Epithelial cell of proximal tubule (primary cell): Measurements from ENCODE around the gene ATXN7. TPM values are rescaled to one million over a fixed set of nuclear protein-coding genes. Genes with fewer than 3 reads are reported as not detected.

Experiments used
- DNase-seq: peaks from one replicate; pipeline ENCODE4 v3.0.0-alpha.2; 2011; ENCODE audit warnings: low read depth
- H3K4me3 ChIP-seq: 2 replicates; pipeline ENCODE4 v1.5.1; 2011; ENCODE audit warnings: low read depth, mild to moderate bottlenecking, low read length
- total RNA-seq: library from RNA; depleted of rRNA; stranded (reverse); fragments of >200 nt; gene quantifications from 2 replicates; pipeline ENCODE4 v1.2.3, GENCODE V29; 2015
- TF ChIP-seq, protein P1 (sequence below): conservative IDR thresholded peaks from 2 replicates; pipeline ENCODE4 v1.5.1; 2012; ENCODE audit warnings: low read depth, mild to moderate bottlenecking, low read length

The ATXN7 gene
- total RNA-seq, 1 donor from 2014 or later, result 16.7 TPM

DNA sequence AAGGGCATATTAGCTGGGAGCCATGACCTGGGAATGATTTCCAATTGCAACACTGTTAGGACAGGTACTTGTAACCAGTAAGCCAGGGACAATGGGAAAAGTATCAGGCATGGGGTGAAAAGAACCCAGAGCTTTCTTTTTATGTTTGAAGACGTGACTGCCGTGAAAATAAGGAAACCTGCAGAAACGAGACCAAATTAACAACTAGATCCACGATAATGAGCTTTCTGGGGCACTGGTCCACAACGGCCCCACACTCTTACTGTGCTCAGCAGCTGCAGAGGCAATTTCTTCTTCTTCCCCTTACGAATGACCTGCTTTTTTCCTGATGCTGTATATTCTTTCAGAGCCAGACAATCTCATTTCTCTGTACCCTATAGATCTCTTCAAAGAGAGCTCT lies 33.1 kb upstream of the ATXN7 start:
- no peak for DNase-seq
- TF ChIP-seq, protein P1, sequence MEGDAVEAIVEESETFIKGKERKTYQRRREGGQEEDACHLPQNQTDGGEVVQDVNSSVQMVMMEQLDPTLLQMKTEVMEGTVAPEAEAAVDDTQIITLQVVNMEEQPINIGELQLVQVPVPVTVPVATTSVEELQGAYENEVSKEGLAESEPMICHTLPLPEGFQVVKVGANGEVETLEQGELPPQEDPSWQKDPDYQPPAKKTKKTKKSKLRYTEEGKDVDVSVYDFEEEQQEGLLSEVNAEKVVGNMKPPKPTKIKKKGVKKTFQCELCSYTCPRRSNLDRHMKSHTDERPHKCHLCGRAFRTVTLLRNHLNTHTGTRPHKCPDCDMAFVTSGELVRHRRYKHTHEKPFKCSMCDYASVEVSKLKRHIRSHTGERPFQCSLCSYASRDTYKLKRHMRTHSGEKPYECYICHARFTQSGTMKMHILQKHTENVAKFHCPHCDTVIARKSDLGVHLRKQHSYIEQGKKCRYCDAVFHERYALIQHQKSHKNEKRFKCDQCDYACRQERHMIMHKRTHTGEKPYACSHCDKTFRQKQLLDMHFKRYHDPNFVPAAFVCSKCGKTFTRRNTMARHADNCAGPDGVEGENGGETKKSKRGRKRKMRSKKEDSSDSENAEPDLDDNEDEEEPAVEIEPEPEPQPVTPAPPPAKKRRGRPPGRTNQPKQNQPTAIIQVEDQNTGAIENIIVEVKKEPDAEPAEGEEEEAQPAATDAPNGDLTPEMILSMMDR, result no peak
- no peak overlapping the region for H3K4me3 ChIP-seq

DNA sequence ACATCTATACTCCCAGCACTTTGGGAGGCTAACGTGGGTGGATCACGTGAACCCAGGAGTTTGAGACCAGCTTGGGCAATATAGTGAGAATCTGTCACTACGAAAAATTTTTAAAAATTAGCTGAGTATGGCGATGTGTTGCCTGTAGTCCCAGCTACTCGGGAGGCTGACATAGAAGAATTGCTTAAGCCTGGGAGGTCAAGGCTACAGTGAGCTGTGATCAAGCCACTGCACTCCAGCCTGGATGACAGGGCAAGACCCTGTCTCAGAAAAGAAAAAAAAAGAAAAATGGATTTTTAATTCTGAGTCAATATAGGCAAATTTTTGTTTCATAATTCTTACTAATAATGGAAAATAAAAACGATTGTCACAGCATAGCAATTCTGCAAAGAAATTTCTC lies 31.3 kb upstream of the ATXN7 start:
- H3K4me3 ChIP-seq, result no peak overlapping the region
- TF ChIP-seq, protein P1, result no peak
- DNase-seq, result no peak

GRCh38 chr3:63841704-63842103 lies 22.0 kb upstream of the ATXN7 start:
- H3K4me3 ChIP-seq, result no peak overlapping the region
- TF ChIP-seq, protein P1, result no peak
- DNase-seq, result no peak

GRCh38 chr3:63842127-63842526 lies 21.5 kb upstream of the ATXN7 start:
- TF ChIP-seq, protein P1, result no peak
- H3K4me3 ChIP-seq, result no peak overlapping the region
- DNase-seq, result no peak

DNA sequence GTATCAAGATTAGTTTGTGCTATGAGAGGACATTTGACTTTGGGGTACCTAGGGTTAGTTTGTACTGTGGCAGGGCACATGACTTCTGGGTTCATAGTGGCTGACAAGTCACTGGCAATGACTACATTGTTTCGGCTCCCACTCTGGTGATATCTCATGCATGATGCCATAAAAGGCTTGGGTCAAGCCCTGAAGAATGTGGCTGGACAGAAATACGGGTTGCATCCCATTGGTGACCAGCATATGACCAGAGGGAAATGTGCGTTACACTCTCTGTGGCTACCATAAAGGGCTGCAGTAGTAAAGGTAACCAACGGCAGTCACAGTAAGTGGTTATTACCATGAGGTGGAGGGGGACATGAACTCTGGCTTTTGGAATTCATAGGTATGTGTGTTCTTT lies 18.5 kb upstream of the ATXN7 start:
- TF ChIP-seq, protein P1, result no peak
- H3K4me3 ChIP-seq, result no peak overlapping the region
- no peak for DNase-seq

GRCh38 chr3:63847718-63848450 lies 15.8 kb upstream of the ATXN7 start:
- no peak for DNase-seq
- H3K4me3 ChIP-seq, result no peak overlapping the region
- TF ChIP-seq, protein P1, result no peak

- no peak overlapping the region for H3K4me3 ChIP-seq
- TF ChIP-seq, protein P1, result no peak
- DNase-seq, result no peak
These were observed 14.5 kb upstream of the ATXN7 start for GRCh38 chr3:63849175-63849574.
